Peyer's patch (tissue), 4 donors: Measurements from ENCODE around the gene MED15. TPM values are rescaled to one million over a fixed set of nuclear protein-coding genes. Genes with fewer than 3 reads are reported as not detected.

Experiments
- DNase-seq, 3 donors: peaks; one replicate each; pipeline ENCODE4 v3.0.0-alpha.2; 2017 to 2019
- H3K27ac ChIP-seq, 4 donors: fragments of 200-600 bp; sonication (generic); one replicate each; pipeline ENCODE4 v1.5.1; 2016 to 2019
- H3K27me3 ChIP-seq, 2 donors: fragments of 200-600 bp; sonication (generic); one replicate each; pipeline ENCODE4 v1.5.1; 2019
- H3K36me3 ChIP-seq, 3 donors: fragments of 200-600 bp; sonication (generic); one replicate each; pipeline ENCODE4 v1.5.1; 2016 to 2019
- H3K4me1 ChIP-seq, 4 donors: fragments of 200-600 bp; sonication (generic); one replicate each; pipeline ENCODE4 v1.5.1; 2016 to 2019
- H3K4me3 ChIP-seq, 4 donors: fragments of 200-600 bp; sonication (generic); 1 replicate in 3 of 4; 2 replicates in 1 of 4; pipeline ENCODE4 v1.5.1; 2016 to 2019; ENCODE audit warnings: mild to moderate bottlenecking in 1 of 4
- H3K9me3 ChIP-seq, 4 donors: fragments of 200-600 bp; sonication (generic); one replicate each; pipeline ENCODE4 v1.5.1; 2016 to 2019; ENCODE audit warnings: mild to moderate bottlenecking in 1 of 4
- CTCF ChIP-seq, 6 experiments: fragments of 450-650 bp in 4 of 6; fragments of 200-600 bp in 2 of 6; sonication (generic) in 1 of 6; IDR thresholded peaks; one replicate each; pipeline ENCODE4 v1.5.1; 2017 to 2019; ENCODE audit warnings: antibody characterized with exemption in 6 of 6, mild to moderate bottlenecking in 3 of 6, moderate library complexity in 1 of 6
- POLR2A ChIP-seq, 2 donors: fragments of 450-650 bp; IDR thresholded peaks; one replicate each; pipeline ENCODE4 v1.5.1; 2017; ENCODE audit warnings: antibody characterized with exemption in 2 of 2, mild to moderate bottlenecking in 2 of 2, moderate library complexity in 2 of 2
- total RNA-seq, 4 donors: library from RNA; depleted of rRNA; stranded (reverse); fragments of >200 nt; gene quantifications; one replicate each; pipeline ENCODE4 v1.1.0, GENCODE V29; 2016

The MED15 gene
- total RNA-seq, 4 donors from 2014 or later, result 115 to 215 (median 161) TPM

- no peak for TF ChIP-seq CTCF (IDR thresholded peaks at IDR 0.05)
- TF ChIP-seq POLR2A (IDR thresholded peaks at IDR 0.05), result no peak
- Histone ChIP-seq H3K4me1 (peaks cover 0 to 6% (median 3%) of the 10 kb centered on the region in 4 donors), H3K9me3 (no peaks in the 10 kb centered on the region), H3K36me3 (peaks cover 0 to 39% (median 0%) of the 10 kb centered on the region in 3 donors), H3K27ac (no peak overlapping the region), H3K4me3 (no peak overlapping the region), H3K27me3 (no peaks in the 10 kb centered on the region)
- no peak for DNase-seq
Measured at GRCh38 chr22:20517841-20518592, 10.6 kb downstream of the MED15 start.

GRCh38 chr22:20519558-20519957 lies 12.1 kb downstream of the MED15 start:
- peaks cover 0 to 30% (median 0%) of the 10 kb centered on the region in 3 donors for H3K36me3 ChIP-seq
- no peak for TF ChIP-seq POLR2A (IDR thresholded peaks at IDR 0.05)
- no peak for TF ChIP-seq CTCF (IDR thresholded peaks at IDR 0.05)

GRCh38 chr22:20520093-20520511 lies 12.7 kb downstream of the MED15 start:
- no peak overlapping the region for H3K27ac ChIP-seq
- no peak for DNase-seq
- TF ChIP-seq POLR2A (IDR thresholded peaks at IDR 0.05) (no peak), CTCF (IDR thresholded peaks at IDR 0.05) (no peak)
- H3K4me1 ChIP-seq, result peaks cover 0 to 24% (median 9%) of the 10 kb centered on the region in 4 donors
- no peaks in the 10 kb centered on the region for H3K9me3 ChIP-seq
- no peak overlapping the region for H3K4me3 ChIP-seq
- no peaks in the 10 kb centered on the region for H3K27me3 ChIP-seq
- H3K36me3 ChIP-seq, result peaks cover 0 to 30% (median 0%) of the 10 kb centered on the region in 3 donors

More at GRCh38 chr22:20519558-20519957, 12.1 kb downstream of the MED15 start:
- Histone ChIP-seq H3K27ac (no peak overlapping the region), H3K9me3 (no peaks in the 10 kb centered on the region), H3K4me3 (no peak overlapping the region), H3K27me3 (no peaks in the 10 kb centered on the region), H3K4me1 (peaks cover 0 to 22% (median 9%) of the 10 kb centered on the region in 4 donors)
- DNase-seq, result no peak

GRCh38 chr22:20522134-20523004 lies 15.0 kb downstream of the MED15 start:
- Histone ChIP-seq H3K9me3 (no peaks in the 10 kb centered on the region), H3K36me3 (peaks cover 0 to 26% (median 0%) of the 10 kb centered on the region in 3 donors), H3K27me3 (no peaks in the 10 kb centered on the region), H3K4me1 (peaks cover 0 to 27% (median 9%) of the 10 kb centered on the region in 4 donors), H3K27ac (no peak overlapping the region), H3K4me3 (no peak overlapping the region)
- no peak for DNase-seq
- no peak for TF ChIP-seq CTCF (IDR thresholded peaks at IDR 0.05)
- TF ChIP-seq POLR2A (IDR thresholded peaks at IDR 0.05), result no peak

GRCh38 chr22:20523086-20523983 lies 15.9 kb downstream of the MED15 start:
- Histone ChIP-seq H3K27me3 (no peaks in the 10 kb centered on the region), H3K36me3 (peaks cover 0 to 33% (median 0%) of the 10 kb centered on the region in 3 donors), H3K4me3 (no peak overlapping the region), H3K27ac (no peak overlapping the region), H3K4me1 (peaks cover 0 to 27% (median 9%) of the 10 kb centered on the region in 4 donors), H3K9me3 (no peaks in the 10 kb centered on the region)
- TF ChIP-seq POLR2A (IDR thresholded peaks at IDR 0.05), result no peak
- DNase-seq, result no peak
